ENCODE data around the gene WDR86. TPM values are rescaled to one million over a fixed set of nuclear protein-coding genes. Genes with fewer than 3 reads are reported as not detected.

The WDR86 gene
- total and polyA plus RNA-seq, 8 donors, result 0.85 to 24.1 (median 19.5) TPM

DNA sequence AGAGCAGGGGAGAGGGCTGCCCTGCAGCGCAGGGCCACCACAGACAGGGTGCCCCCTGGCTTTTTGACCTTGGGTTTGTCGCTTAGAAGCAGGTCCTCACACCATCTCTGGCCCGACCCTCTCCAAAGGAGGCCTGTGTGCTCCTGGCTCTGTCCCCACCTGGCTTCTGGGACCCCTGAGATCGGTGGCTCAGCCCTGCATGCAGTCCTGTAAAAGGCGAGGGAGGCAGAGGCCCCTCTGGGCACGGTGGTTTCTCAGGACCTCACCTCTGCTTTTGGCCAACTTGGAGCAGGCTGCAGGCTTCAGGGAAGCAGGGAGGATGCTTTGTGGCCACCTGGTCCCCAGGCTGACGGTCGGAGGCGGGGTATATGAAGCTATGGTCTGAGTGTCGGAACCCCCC lies 21.4 kb downstream of the WDR86 start:
- no peaks in the 10 kb centered on the region for H3K4me1 ChIP-seq
- no peak overlapping the region for H3K4me3 ChIP-seq
- DNase-seq, result peak in 1 of 4 donors; percentile 39
- intact Hi-C loops (cut with DNase I), result no loop called here
- no peak overlapping the region for H3K27ac ChIP-seq
- H3K9me3 ChIP-seq, result no peaks in the 10 kb centered on the region
- peaks cover 0 to 69% of the 10 kb centered on the region in 2 donors for H3K27me3 ChIP-seq
- H3K36me3 ChIP-seq, result no peaks in the 10 kb centered on the region
- TF ChIP-seq, protein P1, sequence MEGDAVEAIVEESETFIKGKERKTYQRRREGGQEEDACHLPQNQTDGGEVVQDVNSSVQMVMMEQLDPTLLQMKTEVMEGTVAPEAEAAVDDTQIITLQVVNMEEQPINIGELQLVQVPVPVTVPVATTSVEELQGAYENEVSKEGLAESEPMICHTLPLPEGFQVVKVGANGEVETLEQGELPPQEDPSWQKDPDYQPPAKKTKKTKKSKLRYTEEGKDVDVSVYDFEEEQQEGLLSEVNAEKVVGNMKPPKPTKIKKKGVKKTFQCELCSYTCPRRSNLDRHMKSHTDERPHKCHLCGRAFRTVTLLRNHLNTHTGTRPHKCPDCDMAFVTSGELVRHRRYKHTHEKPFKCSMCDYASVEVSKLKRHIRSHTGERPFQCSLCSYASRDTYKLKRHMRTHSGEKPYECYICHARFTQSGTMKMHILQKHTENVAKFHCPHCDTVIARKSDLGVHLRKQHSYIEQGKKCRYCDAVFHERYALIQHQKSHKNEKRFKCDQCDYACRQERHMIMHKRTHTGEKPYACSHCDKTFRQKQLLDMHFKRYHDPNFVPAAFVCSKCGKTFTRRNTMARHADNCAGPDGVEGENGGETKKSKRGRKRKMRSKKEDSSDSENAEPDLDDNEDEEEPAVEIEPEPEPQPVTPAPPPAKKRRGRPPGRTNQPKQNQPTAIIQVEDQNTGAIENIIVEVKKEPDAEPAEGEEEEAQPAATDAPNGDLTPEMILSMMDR (IDR thresholded peaks at IDR 0.05), result no peak
- no peak for ATAC-seq

DNA sequence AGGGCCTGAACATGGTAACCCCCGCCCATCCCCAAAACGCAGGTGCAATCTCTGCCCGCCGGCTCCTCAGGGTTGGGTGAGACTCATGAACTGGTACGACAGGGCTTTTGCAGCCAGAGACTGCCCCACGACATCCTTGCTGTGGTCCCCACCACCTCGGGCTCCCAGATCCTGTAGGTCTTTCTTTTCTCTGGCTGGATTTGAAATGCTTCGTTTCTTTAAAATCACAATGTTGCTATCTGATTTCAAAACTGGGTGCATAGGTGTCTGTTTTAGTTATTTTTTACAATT lies 21.9 kb downstream of the WDR86 start:
- TF ChIP-seq, protein P1 (IDR thresholded peaks at IDR 0.05), result no peak
- intact Hi-C loops (cut with DNase I), result no loop called here
- H3K9me3 ChIP-seq, result no peaks in the 10 kb centered on the region
- no peaks in the 10 kb centered on the region for H3K36me3 ChIP-seq
- H3K4me3 ChIP-seq, result no peak overlapping the region
- ATAC-seq (no peak), DNase-seq (peak in 1 of 4 donors; percentile 72)
- H3K4me1 ChIP-seq, result no peaks in the 10 kb centered on the region
- no peak overlapping the region for H3K27ac ChIP-seq
- peaks cover 0 to 69% of the 10 kb centered on the region in 2 donors for H3K27me3 ChIP-seq

DNA sequence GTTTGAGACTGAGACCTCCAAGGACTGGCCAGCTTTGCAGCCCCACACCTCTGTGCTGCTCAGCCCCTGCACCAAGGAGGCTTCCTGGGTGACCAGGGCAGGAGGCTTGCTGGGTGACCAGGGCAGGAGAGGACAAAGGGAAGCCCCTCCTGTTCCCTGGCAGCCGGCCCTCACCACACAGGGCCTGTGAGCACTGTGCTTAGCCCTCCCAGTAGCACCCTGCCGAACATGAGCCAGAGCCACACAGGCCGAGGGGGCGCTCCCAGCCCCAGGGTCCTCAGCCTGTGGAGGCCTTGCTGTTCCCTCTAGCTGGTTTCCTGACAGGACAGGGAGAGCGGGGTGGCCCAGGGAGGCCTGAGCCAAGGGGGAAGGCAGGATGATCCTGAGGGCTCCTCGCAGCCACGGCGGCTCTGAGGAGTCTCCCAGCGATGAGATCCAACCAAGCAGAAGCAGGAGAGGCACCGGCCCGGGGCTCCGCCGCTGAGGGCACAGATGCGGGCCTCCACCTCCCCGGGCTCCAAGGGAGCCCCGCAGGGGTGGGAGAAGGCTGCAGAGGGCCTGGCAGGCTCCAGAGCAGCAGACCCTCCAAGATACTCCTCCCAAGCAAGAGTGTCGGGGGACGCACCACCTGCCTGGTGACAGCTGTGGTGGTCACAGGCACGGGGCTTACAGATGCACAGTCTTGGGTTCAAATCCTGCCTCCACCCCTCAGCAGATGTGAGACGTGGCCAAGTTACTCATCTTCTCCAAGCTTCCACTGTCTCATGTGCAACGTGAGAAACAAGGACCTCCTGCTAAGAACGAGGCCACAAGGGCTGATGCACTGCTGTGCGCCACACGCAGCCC lies 22.5 kb downstream of the WDR86 start:
- no peaks in the 10 kb centered on the region for H3K4me1 ChIP-seq
- no peak overlapping the region for H3K27ac ChIP-seq
- no peaks in the 10 kb centered on the region for H3K9me3 ChIP-seq
- intact Hi-C loops (cut with DNase I), result no loop called here
- no peaks in the 10 kb centered on the region for H3K36me3 ChIP-seq
- no peak overlapping the region for H3K4me3 ChIP-seq
- peaks cover 5 to 69% of the 10 kb centered on the region in 2 donors for H3K27me3 ChIP-seq
- no peak for ATAC-seq
- peak in 1 of 4 donors; percentile 71 for DNase-seq
- TF ChIP-seq, protein P1 (IDR thresholded peaks at IDR 0.05), result no peak

- no peak overlapping the region for H3K27ac ChIP-seq
- H3K4me3 ChIP-seq, result no peak overlapping the region
- peak; percentile 31 for ATAC-seq
- TF ChIP-seq, protein P1 (IDR thresholded peaks at IDR 0.05), result no peak
- no peaks in the 10 kb centered on the region for H3K9me3 ChIP-seq
- H3K4me1 ChIP-seq, result peaks cover 0 to 7% of the 10 kb centered on the region in 2 donors
- DNase-seq, result peak in 1 of 4 donors; percentile 59
- H3K27me3 ChIP-seq, result peaks cover 13 to 75% of the 10 kb centered on the region in 2 donors
- intact Hi-C loops (cut with DNase I), result no loop called here
- no peaks in the 10 kb centered on the region for H3K36me3 ChIP-seq
Measured at GRCh38 chr7:151386301-151387160, 23.3 kb downstream of the WDR86 start.
